ENCODE data around the gene SURF2.
"Not testable (repeated sequence)": the region's sequence is repeated elsewhere in the genome, so short reads cannot be mapped to it uniquely, and the experiment has no call there.

SURF2 gene

DNA sequence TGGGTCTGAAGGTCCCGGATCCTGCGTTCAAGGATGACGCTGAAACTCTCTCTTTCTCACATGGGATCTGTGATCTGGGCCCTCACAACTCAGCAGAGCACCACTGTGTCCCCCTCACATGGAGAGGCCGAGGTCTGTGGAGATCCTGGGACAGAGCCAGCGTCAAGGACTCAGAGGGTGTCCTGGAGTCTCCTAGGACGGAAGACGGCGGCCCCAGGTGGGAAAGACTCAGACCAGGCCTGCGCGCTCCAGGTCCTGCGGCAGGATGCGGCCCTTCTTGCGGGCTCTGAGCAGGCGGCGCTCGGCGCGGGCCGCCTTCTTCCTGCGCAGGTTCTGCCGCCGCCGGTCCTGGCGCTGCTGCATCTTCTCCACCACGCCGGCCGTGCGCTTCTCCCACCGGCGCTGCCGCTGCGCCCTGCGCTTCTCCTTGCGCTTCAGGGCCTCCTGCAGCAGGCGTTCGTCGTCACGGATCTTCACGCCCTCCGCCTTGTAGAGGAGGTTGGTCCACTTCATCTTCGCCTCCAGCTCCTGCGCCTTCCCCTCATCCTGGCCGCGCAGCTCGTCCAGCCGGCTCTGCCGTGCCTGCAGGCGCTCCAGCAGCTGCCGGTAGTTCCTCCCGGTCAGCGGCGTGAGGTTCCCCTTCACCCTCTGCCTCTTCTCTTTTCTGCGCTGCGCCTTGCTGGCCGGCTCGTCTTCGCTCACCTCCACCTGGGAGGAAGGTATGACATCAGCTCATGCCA lies 24.5 kb upstream of the SURF2 start:
- Mint-ChIP-seq H3K27me3 (ENCODE audit: low read depth) (no peaks in the 10 kb centered on the region), H3K4me3 (no peak overlapping the region), H3K36me3 (ENCODE audit: low read depth) (peaks cover 20% of the 10 kb centered on the region), H3K9me3 (no peaks in the 10 kb centered on the region), H3K4me1 (ENCODE audit: low read depth) (peaks cover 16% of the 10 kb centered on the region), H3K27ac (no peak overlapping the region)

DNA sequence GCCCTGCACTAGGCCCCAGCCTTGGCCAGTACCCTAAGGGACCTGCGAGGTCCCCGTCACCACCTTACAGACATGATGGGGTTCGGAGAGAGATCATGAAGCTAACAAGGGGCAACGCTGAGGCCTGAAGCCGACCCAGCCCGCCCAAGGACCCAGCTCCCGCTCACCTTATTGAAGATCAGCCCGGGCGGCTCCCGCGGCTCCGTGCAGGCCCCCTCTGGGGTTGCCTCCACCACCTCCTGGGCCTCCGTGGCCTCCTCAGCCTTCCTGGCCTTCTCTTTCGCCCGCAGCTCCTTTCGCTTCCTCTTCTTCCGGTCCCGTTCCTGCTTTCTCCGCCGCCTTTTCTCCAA lies 24.0 kb upstream of the SURF2 start:
- Mint-ChIP-seq H3K36me3 (ENCODE audit: low read depth) (peaks cover 20% of the 10 kb centered on the region), H3K27me3 (ENCODE audit: low read depth) (no peaks in the 10 kb centered on the region), H3K4me3 (no peak overlapping the region), H3K4me1 (ENCODE audit: low read depth) (peaks cover 16% of the 10 kb centered on the region), H3K27ac (no peak overlapping the region), H3K9me3 (no peaks in the 10 kb centered on the region)

DNA sequence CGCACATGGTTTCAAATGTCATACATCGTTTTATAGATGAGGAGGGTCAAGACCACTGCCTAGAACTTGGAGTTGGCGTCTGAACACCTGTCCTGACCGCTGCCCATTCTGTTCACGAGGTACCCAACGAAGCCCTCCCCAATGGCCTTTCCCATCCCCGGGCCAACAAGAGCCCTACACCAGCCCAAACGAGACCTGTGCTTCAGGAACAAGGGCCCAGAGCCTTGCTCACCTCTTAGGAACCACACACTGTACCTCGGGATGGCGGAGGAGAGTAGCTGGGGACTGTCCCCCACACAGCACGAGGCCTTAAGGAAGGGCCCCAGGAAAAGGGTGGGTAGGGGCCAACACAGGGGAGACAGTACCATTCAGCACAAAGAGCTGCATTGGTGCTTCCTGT lies 23.3 kb upstream of the SURF2 start:
- H3K4me1 Mint-ChIP-seq (ENCODE audit: low read depth), result peaks cover 16% of the 10 kb centered on the region
- no peaks in the 10 kb centered on the region for H3K9me3 Mint-ChIP-seq
- H3K36me3 Mint-ChIP-seq (ENCODE audit: low read depth), result peaks cover 20% of the 10 kb centered on the region
- H3K27ac Mint-ChIP-seq, result no peak overlapping the region
- H3K4me3 Mint-ChIP-seq, result no peak overlapping the region
- no peaks in the 10 kb centered on the region for H3K27me3 Mint-ChIP-seq (ENCODE audit: low read depth)

- no peaks in the 10 kb centered on the region for H3K9me3 Mint-ChIP-seq
- H3K4me1 Mint-ChIP-seq (ENCODE audit: low read depth), result peaks cover 16% of the 10 kb centered on the region
- H3K27me3 Mint-ChIP-seq (ENCODE audit: low read depth), result no peaks in the 10 kb centered on the region
- no peak overlapping the region for H3K27ac Mint-ChIP-seq
- peaks cover 20% of the 10 kb centered on the region for H3K36me3 Mint-ChIP-seq (ENCODE audit: low read depth)
- H3K4me3 Mint-ChIP-seq, result peak overlapping the region; percentile 14
These were observed 22.8 kb upstream of the SURF2 start for GRCh38 chr9:133333566-133333965.

DNA sequence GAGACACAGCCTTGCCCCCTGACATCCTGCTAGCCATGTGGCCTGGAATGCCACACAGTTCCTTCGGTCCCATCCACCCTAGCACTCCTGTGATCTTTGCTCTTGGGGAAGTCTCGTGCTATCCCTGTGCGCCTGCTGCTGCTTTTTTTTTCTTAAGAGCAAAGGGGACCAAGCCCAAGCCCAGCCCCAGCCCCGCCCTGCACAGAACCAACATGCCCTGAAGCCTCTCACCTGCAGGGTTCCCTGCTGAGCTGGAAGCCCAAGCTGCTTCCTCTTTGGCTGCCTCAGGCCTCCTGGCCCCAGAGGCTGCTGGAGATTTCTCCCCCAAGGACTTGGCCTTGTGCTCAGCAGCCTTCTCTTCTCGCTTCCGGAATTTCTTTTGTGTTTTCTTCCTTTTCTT lies 22.2 kb upstream of the SURF2 start:
- Mint-ChIP-seq H3K9me3 (no peaks in the 10 kb centered on the region), H3K4me3 (peak overlapping the region; percentile 17), H3K27me3 (ENCODE audit: low read depth) (no peaks in the 10 kb centered on the region), H3K4me1 (ENCODE audit: low read depth) (peaks cover 16% of the 10 kb centered on the region), H3K36me3 (ENCODE audit: low read depth) (peaks cover 20% of the 10 kb centered on the region), H3K27ac (no peak overlapping the region)

DNA sequence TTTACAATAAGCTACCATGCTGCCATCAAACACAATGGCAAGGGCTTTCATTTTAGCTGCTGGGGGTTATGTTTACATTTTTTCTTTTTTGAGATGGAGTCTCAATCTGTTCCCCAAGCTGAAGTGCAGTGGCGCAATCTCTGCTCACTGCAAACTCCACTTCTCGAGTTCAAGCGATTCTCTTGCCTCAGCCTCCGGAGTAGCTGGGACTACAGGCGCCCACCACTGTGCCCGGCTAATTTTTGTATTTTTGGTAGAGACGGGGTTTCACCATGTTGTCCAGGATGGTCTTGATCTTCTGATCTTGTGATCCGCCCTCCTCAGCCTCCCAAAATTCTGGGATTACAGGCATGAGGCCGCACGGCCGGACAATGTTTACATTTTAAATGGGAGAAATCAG lies 21.5 kb upstream of the SURF2 start:
- not testable (repeated sequence) for H3K27me3 Mint-ChIP-seq (ENCODE audit: low read depth); H3K9me3 Mint-ChIP-seq
- Mint-ChIP-seq H3K36me3 (ENCODE audit: low read depth) (peaks cover 25% of the 10 kb centered on the region), H3K4me3 (peak overlapping the region; percentile 95), H3K27ac (peak overlapping the region; percentile 60), H3K4me1 (ENCODE audit: low read depth) (peaks cover 16% of the 10 kb centered on the region)

GRCh38 chr9:133335924-133336811 lies 20.2 kb upstream of the SURF2 start, which contains the start of gene SURF6:
Gene SURF6 (minus strand): TSS chr9:133336188. CDS start chr9:133336132, 56 bp downstream.
- Mint-ChIP-seq H3K27ac (peak within 1 kb of the TSS; percentile 90), H3K4me3 (peak within 1 kb of the TSS; percentile 95), H3K27me3 (ENCODE audit: low read depth) (no peaks in the 10 kb centered on the region), H3K9me3 (no peaks in the 10 kb centered on the region), H3K36me3 (ENCODE audit: low read depth) (peaks cover 27% of the 10 kb centered on the region), H3K4me1 (ENCODE audit: low read depth) (peaks cover 22% of the 10 kb centered on the region)

DNA sequence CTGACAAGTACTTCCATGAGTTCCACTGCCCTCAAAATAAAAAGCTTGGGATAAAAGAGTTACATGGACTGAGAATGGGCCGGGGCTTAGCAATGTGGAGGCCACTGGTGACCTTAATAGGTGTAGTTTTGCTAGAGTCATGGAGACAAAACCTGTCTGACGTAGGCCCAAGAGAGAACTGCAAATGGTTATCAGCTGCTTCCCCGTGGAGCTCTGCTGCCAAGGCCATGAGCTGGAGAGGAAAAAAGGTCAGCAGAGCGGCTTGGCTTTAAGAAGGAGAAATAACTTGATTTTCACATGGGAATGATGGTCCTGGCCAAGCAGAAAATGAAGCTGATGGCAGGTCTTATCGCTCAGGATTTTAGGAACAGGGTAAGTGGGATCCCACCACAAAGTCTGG lies 16.7 kb upstream of the SURF2 start:
- H3K4me3 Mint-ChIP-seq, result no peak overlapping the region
- peaks cover 22% of the 10 kb centered on the region for H3K4me1 Mint-ChIP-seq (ENCODE audit: low read depth)

DNA sequence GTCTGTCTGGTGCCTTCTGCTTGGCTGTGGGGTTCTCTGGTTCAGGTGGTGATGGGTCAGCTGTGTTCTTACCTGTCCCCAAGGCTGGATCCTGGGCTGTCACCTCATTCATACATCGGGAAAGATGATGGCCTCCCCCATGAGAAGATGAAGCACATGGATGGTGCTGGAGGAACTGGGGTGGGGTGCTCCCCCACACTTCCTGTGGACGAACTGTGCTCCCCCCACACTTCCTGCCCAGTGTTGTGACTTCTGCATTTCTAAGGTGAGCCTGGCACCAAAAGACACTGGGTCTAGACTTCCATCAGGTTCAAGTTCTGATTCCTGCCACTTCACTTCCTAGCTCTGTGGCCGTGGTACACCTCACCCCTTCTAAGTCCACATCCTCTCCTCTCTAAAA lies 16.1 kb upstream of the SURF2 start:
- Mint-ChIP-seq H3K4me1 (ENCODE audit: low read depth) (peaks cover 19% of the 10 kb centered on the region), H3K27me3 (ENCODE audit: low read depth) (no peaks in the 10 kb centered on the region), H3K9me3 (no peaks in the 10 kb centered on the region), H3K4me3 (no peak overlapping the region), H3K36me3 (ENCODE audit: low read depth) (peaks cover 26% of the 10 kb centered on the region), H3K27ac (peak overlapping the region; percentile 55)

More for the DNA sequence above, 16.7 kb upstream of the SURF2 start:
- H3K27me3 Mint-ChIP-seq (ENCODE audit: low read depth), result no peaks in the 10 kb centered on the region
- H3K9me3 Mint-ChIP-seq, result no peaks in the 10 kb centered on the region
- peaks cover 24% of the 10 kb centered on the region for H3K36me3 Mint-ChIP-seq (ENCODE audit: low read depth)
- peak overlapping the region; percentile 27 for H3K27ac Mint-ChIP-seq

- H3K27me3 Mint-ChIP-seq (ENCODE audit: low read depth), result no peaks in the 10 kb centered on the region
- H3K36me3 Mint-ChIP-seq (ENCODE audit: low read depth), result peaks cover 26% of the 10 kb centered on the region
- no peak overlapping the region for H3K27ac Mint-ChIP-seq
- no peak overlapping the region for H3K4me3 Mint-ChIP-seq
- H3K9me3 Mint-ChIP-seq, result no peaks in the 10 kb centered on the region
- peaks cover 17% of the 10 kb centered on the region for H3K4me1 Mint-ChIP-seq (ENCODE audit: low read depth)
These were observed 15.4 kb upstream of the SURF2 start for GRCh38 chr9:133340916-133341315.

- H3K4me1 Mint-ChIP-seq (ENCODE audit: low read depth), result peaks cover 18% of the 10 kb centered on the region
- no peak overlapping the region for H3K27ac Mint-ChIP-seq
- H3K27me3 Mint-ChIP-seq (ENCODE audit: low read depth), result no peaks in the 10 kb centered on the region
- no peaks in the 10 kb centered on the region for H3K9me3 Mint-ChIP-seq
- H3K36me3 Mint-ChIP-seq (ENCODE audit: low read depth), result peaks cover 27% of the 10 kb centered on the region
- no peak overlapping the region for H3K4me3 Mint-ChIP-seq
These were observed 14.8 kb upstream of the SURF2 start for GRCh38 chr9:133341369-133342068.

GRCh38 chr9:133342069-133342406 lies 14.3 kb upstream of the SURF2 start:
- H3K4me3 Mint-ChIP-seq, result no peak overlapping the region
- no peaks in the 10 kb centered on the region for H3K27me3 Mint-ChIP-seq (ENCODE audit: low read depth)
- H3K4me1 Mint-ChIP-seq (ENCODE audit: low read depth), result peaks cover 23% of the 10 kb centered on the region
- H3K27ac Mint-ChIP-seq, result no peak overlapping the region
- H3K9me3 Mint-ChIP-seq, result no peaks in the 10 kb centered on the region
- peaks cover 27% of the 10 kb centered on the region for H3K36me3 Mint-ChIP-seq (ENCODE audit: low read depth)

DNA sequence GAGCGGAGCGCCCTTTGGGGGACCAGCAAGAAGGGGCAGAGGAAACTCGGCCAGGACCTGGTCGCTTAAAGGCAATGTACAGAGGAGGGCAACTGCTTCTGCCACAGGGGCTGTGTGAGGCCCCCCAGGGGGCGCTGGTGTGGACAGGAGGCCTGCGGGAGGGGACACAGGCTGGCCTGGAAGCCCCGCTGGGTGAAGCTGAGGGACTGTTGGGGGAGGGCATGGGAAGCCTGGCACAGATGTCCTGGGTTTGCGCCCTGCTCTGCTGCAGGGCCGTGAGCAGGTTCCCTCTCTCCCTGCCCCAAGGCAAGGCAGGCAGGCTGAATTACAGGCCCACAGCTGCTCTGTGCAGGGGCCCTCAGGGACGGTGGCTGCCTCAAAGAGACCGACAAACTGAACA lies 13.8 kb upstream of the SURF2 start:
- Mint-ChIP-seq H3K9me3 (no peaks in the 10 kb centered on the region), H3K4me1 (ENCODE audit: low read depth) (peaks cover 24% of the 10 kb centered on the region), H3K27me3 (ENCODE audit: low read depth) (no peaks in the 10 kb centered on the region), H3K4me3 (no peak overlapping the region), H3K36me3 (ENCODE audit: low read depth) (peaks cover 27% of the 10 kb centered on the region), H3K27ac (no peak overlapping the region)

DNA sequence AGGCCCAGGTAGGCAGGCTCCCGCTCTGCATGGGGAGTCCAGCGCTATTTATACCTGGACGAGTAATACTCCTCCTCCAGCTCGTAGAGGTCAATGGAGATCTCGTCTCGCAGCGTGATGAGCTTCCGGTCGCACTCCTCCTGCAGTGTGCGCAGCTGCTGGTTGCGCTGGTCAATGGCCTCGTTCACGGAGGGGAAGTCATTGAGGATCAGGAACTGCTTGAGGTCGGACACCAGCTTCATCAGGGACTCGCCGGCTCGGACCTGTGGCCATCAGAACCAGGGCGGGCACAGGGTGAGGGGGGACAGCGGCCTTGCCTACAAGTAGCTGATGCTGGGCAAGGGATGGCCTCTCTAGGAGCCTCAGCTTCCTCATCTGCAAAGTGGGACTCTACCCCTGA lies 12.3 kb upstream of the SURF2 start:
- no peaks in the 10 kb centered on the region for H3K9me3 Mint-ChIP-seq
- peaks cover 38% of the 10 kb centered on the region for H3K36me3 Mint-ChIP-seq (ENCODE audit: low read depth)
- H3K27me3 Mint-ChIP-seq (ENCODE audit: low read depth), result no peaks in the 10 kb centered on the region
- peaks cover 28% of the 10 kb centered on the region for H3K4me1 Mint-ChIP-seq (ENCODE audit: low read depth)
- no peak overlapping the region for H3K27ac Mint-ChIP-seq
- H3K4me3 Mint-ChIP-seq, result no peak overlapping the region
